DOHH2 (cell line): ENCODE data around the gene TEX35.

Source experiments
- EZH2phosphoT487 ChIP-seq: fragments of 200-600 bp; sonication (generic); IDR thresholded peaks from 2 replicates; pipeline ENCODE4 v1.6.1; 2017; ENCODE audit warnings: borderline replicate concordance, mild to moderate bottlenecking, antibody characterized with exemption, low read length, moderate library complexity, mixed read lengths
- TF ChIP-seq, protein P1 (sequence below): fragments of 200-600 bp; sonication (generic); IDR thresholded peaks from one replicate; pipeline ENCODE4 v1.5.1; 2014; ENCODE audit warnings: antibody characterized with exemption, mild to moderate bottlenecking, low read depth, low read length; ENCODE audit not compliant: poor library complexity, severe bottlenecking

DNA sequence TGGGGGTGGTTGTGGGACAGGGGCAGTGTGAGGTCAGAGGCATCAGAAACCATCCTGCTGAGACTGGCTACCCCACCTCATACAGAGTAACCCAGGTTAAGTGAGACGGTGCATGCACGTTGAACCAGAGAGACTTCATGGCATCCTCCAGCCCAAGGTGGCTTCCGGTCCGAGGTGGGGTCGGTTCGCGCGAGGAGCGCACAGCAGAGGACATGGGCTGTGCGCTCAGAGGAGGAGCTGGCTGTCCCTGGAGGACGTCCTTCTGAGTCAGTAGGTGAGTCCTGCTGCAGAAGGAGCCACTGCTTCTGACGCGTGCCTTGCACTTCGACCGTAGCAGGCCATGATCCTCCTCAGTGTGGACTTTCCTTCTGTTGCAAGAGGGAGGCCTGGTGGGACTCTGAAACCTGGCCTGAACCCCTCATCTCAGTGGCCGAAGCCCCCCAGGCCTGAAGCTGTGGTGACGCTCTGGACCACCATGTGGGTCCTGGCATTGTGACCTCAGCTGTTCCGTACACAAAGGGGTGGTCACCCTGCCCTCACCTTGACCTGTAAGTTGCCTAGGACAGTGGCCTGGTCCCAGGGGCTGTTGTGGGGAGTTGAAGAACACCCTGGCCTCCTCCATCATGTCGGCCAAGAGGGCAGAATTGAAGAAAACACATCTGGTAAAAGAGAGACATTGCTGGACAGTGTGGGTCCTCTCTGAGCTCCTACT lies at the start of gene TEX35:
- TF ChIP-seq, protein P1, sequence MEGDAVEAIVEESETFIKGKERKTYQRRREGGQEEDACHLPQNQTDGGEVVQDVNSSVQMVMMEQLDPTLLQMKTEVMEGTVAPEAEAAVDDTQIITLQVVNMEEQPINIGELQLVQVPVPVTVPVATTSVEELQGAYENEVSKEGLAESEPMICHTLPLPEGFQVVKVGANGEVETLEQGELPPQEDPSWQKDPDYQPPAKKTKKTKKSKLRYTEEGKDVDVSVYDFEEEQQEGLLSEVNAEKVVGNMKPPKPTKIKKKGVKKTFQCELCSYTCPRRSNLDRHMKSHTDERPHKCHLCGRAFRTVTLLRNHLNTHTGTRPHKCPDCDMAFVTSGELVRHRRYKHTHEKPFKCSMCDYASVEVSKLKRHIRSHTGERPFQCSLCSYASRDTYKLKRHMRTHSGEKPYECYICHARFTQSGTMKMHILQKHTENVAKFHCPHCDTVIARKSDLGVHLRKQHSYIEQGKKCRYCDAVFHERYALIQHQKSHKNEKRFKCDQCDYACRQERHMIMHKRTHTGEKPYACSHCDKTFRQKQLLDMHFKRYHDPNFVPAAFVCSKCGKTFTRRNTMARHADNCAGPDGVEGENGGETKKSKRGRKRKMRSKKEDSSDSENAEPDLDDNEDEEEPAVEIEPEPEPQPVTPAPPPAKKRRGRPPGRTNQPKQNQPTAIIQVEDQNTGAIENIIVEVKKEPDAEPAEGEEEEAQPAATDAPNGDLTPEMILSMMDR, result no peak
- TF ChIP-seq EZH2phosphoT487, result no peak
